Endodermal cell (in vitro differentiated cells): ENCODE measurements around the gene PPBP. TPM values are rescaled to one million over a fixed set of nuclear protein-coding genes. Genes with fewer than 3 reads are reported as not detected.

Experiments used
- DNase-seq: peaks from one replicate; pipeline ENCODE4 v3.0.0-alpha.2; 2017
- H3K27ac ChIP-seq: 2 replicates; pipeline ENCODE4 v1.5.1; 2013; ENCODE audit warnings: mild to moderate bottlenecking, low read depth, low read length, moderate library complexity
- H3K27me3 ChIP-seq: 2 replicates; pipeline ENCODE4 v1.6.1; 2013; ENCODE audit warnings: mild to moderate bottlenecking, low read length, moderate library complexity; ENCODE audit not compliant: insufficient read depth, control insufficient read depth, poor library complexity, severe bottlenecking
- H3K36me3 ChIP-seq: 2 replicates; pipeline ENCODE4 v1.7.0; 2013; ENCODE audit warnings: mild to moderate bottlenecking, low read length, moderate library complexity; ENCODE audit not compliant: control insufficient read depth, insufficient read depth
- H3K4me1 ChIP-seq: one replicate; pipeline ENCODE4 v1.7.0; 2013; ENCODE audit warnings: low read length; ENCODE audit not compliant: control insufficient read depth, insufficient read depth
- H3K4me3 ChIP-seq: 2 replicates; pipeline ENCODE4 v1.5.1; 2013; ENCODE audit warnings: mild to moderate bottlenecking, low read length, moderate library complexity
- H3K9ac ChIP-seq: 2 replicates; pipeline ENCODE4 v1.6.1; 2013; ENCODE audit warnings: mild to moderate bottlenecking, low read length, moderate library complexity; ENCODE audit not compliant: poor library complexity, severe bottlenecking; ENCODE audit errors: extremely low read depth
- H3K9me3 ChIP-seq: 2 replicates; pipeline ENCODE4 v1.6.1; 2013; ENCODE audit warnings: mild to moderate bottlenecking, low read length, moderate library complexity; ENCODE audit not compliant: control insufficient read depth
- H3K27ac Mint-ChIP-seq: 2 replicates; pipeline ENCODE4 v1.8.0; 2020; ENCODE audit warnings: mixed read lengths
- H3K27me3 Mint-ChIP-seq: 2 replicates; pipeline ENCODE4 v1.8.0; 2021; ENCODE audit warnings: mild to moderate bottlenecking, mixed read lengths; ENCODE audit not compliant: insufficient read depth
- H3K36me3 Mint-ChIP-seq: 2 replicates; pipeline ENCODE4 v1.8.0; 2020; ENCODE audit warnings: low read depth, mixed read lengths
- H3K4me1 Mint-ChIP-seq: 2 replicates; pipeline ENCODE4 v1.8.0; 2020; ENCODE audit warnings: mixed read lengths
- H3K4me3 Mint-ChIP-seq: 2 replicates; pipeline ENCODE4 v1.8.0; 2020; ENCODE audit warnings: mild to moderate bottlenecking, moderate library complexity, mixed read lengths
- H3K9me3 Mint-ChIP-seq: 2 replicates; pipeline ENCODE4 v1.8.0; 2020; ENCODE audit warnings: mild to moderate bottlenecking, mixed read lengths
- CTCF ChIP-seq: fragments of 200-600 bp; sonication (generic); conservative IDR thresholded peaks from 2 replicates; pipeline ENCODE4 v1.5.0; 2021; ENCODE audit warnings: antibody characterized with exemption, mild to moderate bottlenecking
- WGBS, 2 experiments: methylation state at CpG; one replicate each; pipeline versions ENCODE4 v1.1.5 to v1.1.7; 2013; ENCODE audit warnings: missing lambda C conversion rate in 2 of 2, mixed read lengths in 1 of 2; ENCODE audit not compliant: insufficient coverage in 1 of 2, insufficient read length in 1 of 2; 5-methylcytosine and 5-hydroxymethylcytosine counted together
- long read RNA-seq, 4 experiments: library from polyadenylated mRNA in 2 of 4; library from RNA in 1 of 4; library from capped mRNA in 1 of 4; stranded (forward) in 3 of 4; unstranded in 1 of 4; transcript quantifications; one replicate each; pipeline ENCODE4 v2.0.0, GENCODE V29; 2020 to 2021; ENCODE audit warnings: inconsistent platforms in 1 of 4
- polyA plus RNA-seq, 2 experiments: library from polyadenylated mRNA; stranded (reverse); fragments of 50-300 nt; gene quantifications; one replicate each; pipeline ENCODE4 v1.2.3, GENCODE V29; 2013
- total RNA-seq, 2 donors: library from RNA; stranded (reverse); fragmentation: NEBNext Ultra II Directional in 1 of 2; extraction: Animal tissue kit (Norgen Biotek cat#: 25700) in 1 of 2; gene quantifications; 2 replicates in 1 of 2; 3 replicates in 1 of 2; pipeline ENCODE4 v1.2.1, GENCODE V29; 2021

The PPBP gene, protein sequence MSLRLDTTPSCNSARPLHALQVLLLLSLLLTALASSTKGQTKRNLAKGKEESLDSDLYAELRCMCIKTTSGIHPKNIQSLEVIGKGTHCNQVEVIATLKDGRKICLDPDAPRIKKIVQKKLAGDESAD
- total RNA-seq = not detected
- not detected for polyA plus RNA-seq (2013, experiment 1 of 2)
- polyA plus RNA-seq (2013, experiment 2 of 2) = not detected
- long read RNA-seq, experiment 1 = 0 reads
- long read RNA-seq, experiment 2 = 0 reads
- long read RNA-seq, experiment 3 = 0 reads
- long read RNA-seq, experiment 4 = 0 reads

DNA sequence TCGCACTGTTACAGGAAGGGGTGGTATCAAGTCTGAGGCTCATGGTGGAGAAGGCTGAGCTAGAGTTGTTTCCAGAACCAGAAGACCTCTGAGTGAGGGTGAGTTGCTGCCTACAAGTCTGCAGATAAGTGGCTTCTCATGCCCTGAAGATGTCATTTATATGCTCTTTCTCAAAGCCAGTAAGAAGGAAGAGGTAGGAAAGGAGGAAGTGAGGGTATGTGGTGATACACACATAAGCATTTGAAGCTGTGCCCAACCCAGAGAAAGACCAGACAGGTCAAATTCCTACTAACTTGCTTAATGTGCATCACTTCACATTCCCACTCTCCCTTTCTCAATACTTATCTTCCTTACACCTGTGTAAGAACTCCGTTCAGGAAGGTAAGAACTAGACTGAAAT is at the start of gene PPBP:
Gene PPBP, minus strand, starts transcription at position 130 of the 400 bp plus-strand sequence. Its CDS starts 87 bp downstream, at position 43.
- H3K27me3 Mint-ChIP-seq = no peaks in the 10 kb centered on the region
- TF ChIP-seq CTCF = no peak
- no peak within 1 kb of the TSS for H3K4me3 Mint-ChIP-seq
- DNase-seq = no peak
- peaks cover 4% of the 10 kb centered on the region for H3K4me1 Mint-ChIP-seq
- no peaks in the 10 kb centered on the region for H3K9me3 Mint-ChIP-seq
- Histone ChIP-seq H3K9me3 (no peaks in the 10 kb centered on the region), H3K4me1 (no peaks in the 10 kb centered on the region), H3K4me3 (no peak within 1 kb of the TSS), H3K27me3 (no peaks in the 10 kb centered on the region), H3K27ac (no peak within 1 kb of the TSS), H3K36me3 (no peaks in the 10 kb centered on the region), H3K9ac (no peak within 1 kb of the TSS)
- WGBS, 2 experiments = 89 to 92% methylated on average over 2 of the region's 2 CpGs
- no peaks in the 10 kb centered on the region for H3K36me3 Mint-ChIP-seq
- H3K27ac Mint-ChIP-seq = no peak within 1 kb of the TSS

- no peak overlapping the region for H3K27ac Mint-ChIP-seq
- TF ChIP-seq CTCF = peak; percentile 44
- peaks cover 23% of the 10 kb centered on the region for H3K4me1 Mint-ChIP-seq
- Histone ChIP-seq H3K27ac (no peak overlapping the region), H3K4me1 (peaks cover 6% of the 10 kb centered on the region), H3K27me3 (peaks cover 22% of the 10 kb centered on the region), H3K4me3 (peak overlapping the region; percentile 75), H3K9ac (no peak overlapping the region), H3K9me3 (no peaks in the 10 kb centered on the region), H3K36me3 (no peaks in the 10 kb centered on the region)
- peak overlapping the region; percentile 71 for H3K4me3 Mint-ChIP-seq
- no peaks in the 10 kb centered on the region for H3K9me3 Mint-ChIP-seq
- peak; percentile 52 for DNase-seq
- 33 to 39% methylated on average over 4 of the region's 4 CpGs for WGBS, 2 experiments
- H3K36me3 Mint-ChIP-seq = no peaks in the 10 kb centered on the region
- peaks cover 27% of the 10 kb centered on the region for H3K27me3 Mint-ChIP-seq
These were observed 49.3 kb upstream of the PPBP start for GRCh38 chr4:74037076-74037955.

GRCh38 chr4:74033739-74034138 is 45.7 kb upstream of the PPBP start:
- no peaks in the 10 kb centered on the region for H3K9me3 Mint-ChIP-seq

More at GRCh38 chr4:74033739-74034138, 45.7 kb upstream of the PPBP start:
- Mint-ChIP-seq H3K36me3 (no peaks in the 10 kb centered on the region), H3K27ac (no peak overlapping the region), H3K4me3 (no peak overlapping the region), H3K4me1 (peaks cover 13% of the 10 kb centered on the region), H3K27me3 (peaks cover 13% of the 10 kb centered on the region)
- H3K9ac ChIP-seq = no peak overlapping the region
- H3K9me3 ChIP-seq = no peaks in the 10 kb centered on the region
- no peak for DNase-seq
- no peak for TF ChIP-seq CTCF
- peaks cover 3% of the 10 kb centered on the region for H3K4me1 ChIP-seq
- no peak overlapping the region for H3K27ac ChIP-seq
- peaks cover 8% of the 10 kb centered on the region for H3K27me3 ChIP-seq
- H3K4me3 ChIP-seq = no peak overlapping the region
- no peaks in the 10 kb centered on the region for H3K36me3 ChIP-seq
